Astrocyte (in vitro differentiated cells and primary cell): ENCODE data around the gene ZMIZ1.

Experiments used
- EZH2 ChIP-seq: IDR thresholded peaks from 2 replicates; pipeline ENCODE4 v1.6.1; 2012; ENCODE audit warnings: mild to moderate bottlenecking, low read length, inconsistent platforms; ENCODE audit not compliant: insufficient read depth
- TF ChIP-seq, protein P1 (sequence below): IDR thresholded peaks from 2 replicates; pipeline ENCODE4 v1.5.1; 2011; ENCODE audit warnings: low read depth, mild to moderate bottlenecking, inconsistent platforms, low read length, moderate library complexity; ENCODE audit not compliant: insufficient read depth

- TF ChIP-seq, protein P1, sequence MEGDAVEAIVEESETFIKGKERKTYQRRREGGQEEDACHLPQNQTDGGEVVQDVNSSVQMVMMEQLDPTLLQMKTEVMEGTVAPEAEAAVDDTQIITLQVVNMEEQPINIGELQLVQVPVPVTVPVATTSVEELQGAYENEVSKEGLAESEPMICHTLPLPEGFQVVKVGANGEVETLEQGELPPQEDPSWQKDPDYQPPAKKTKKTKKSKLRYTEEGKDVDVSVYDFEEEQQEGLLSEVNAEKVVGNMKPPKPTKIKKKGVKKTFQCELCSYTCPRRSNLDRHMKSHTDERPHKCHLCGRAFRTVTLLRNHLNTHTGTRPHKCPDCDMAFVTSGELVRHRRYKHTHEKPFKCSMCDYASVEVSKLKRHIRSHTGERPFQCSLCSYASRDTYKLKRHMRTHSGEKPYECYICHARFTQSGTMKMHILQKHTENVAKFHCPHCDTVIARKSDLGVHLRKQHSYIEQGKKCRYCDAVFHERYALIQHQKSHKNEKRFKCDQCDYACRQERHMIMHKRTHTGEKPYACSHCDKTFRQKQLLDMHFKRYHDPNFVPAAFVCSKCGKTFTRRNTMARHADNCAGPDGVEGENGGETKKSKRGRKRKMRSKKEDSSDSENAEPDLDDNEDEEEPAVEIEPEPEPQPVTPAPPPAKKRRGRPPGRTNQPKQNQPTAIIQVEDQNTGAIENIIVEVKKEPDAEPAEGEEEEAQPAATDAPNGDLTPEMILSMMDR: no peak
- TF ChIP-seq EZH2: no peak
Observed at GRCh38 chr10:79118286-79119202, 49.8 kb downstream of the ZMIZ1 start.
